DMS79 treated with DMSO at 0.1 percent for 48 hours (cell line): Measurements from ENCODE around the gene WDHD1.
A peak's percentile ranks its signal among the peaks of the same experiment; 100 is the strongest.
"Not testable (repeated sequence)": the region's sequence is repeated elsewhere in the genome, so short reads cannot be mapped to it uniquely, and the experiment has no call there.

Experiments used
- DNase-seq: peaks from one replicate; lab custom pipeline; 2025; lab: John Stamatoyannopoulos, UW

The WDHD1 gene

DNA sequence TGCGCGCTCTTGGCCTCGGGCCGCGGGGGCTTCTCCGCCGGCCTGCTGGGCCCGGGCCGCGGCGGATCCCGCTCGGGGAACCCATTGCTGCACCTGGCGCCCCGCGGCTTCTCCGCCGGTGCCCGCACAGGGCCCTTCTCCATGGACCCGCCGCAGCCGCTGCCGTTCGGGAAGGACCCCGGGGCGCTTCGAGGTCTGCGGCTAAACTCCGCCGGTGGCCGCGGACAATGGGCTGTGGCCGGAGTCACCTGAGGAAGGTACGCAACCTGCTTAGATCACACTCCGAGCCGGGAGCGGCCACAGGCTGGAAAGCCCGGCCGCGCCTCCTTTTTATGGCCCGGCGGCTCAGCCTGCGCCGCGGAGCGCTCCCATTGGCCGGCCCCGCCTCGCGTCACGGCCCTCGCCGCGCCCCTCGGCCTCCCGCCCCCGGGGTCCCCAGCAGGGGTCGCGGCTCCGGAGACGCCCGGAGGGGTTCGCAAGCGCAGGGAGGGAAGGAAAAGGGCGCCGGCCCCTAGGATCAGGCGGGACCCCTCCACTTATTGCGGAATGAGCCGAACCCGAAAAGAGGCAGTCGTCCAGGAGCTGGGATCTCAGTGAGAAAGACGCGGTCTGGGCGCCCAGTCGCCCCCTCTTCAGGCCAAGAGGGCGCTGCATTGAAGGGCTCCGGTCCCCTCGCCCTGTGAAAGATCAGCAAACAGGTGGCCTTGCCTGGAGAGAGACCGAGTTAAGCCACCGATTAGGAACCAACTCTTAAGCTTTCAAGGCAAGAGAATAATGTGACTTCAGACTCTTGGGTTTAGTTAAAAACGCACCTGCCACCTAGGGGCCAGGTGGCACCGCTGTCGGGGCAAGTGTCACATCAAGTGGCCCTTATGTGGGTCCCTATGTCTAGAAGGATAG lies 124.1 kb downstream of the WDHD1 start, which contains the start of gene GCH1:
GCH1 (minus strand) TSS at position 306 of the 900 bp plus-strand sequence; CDS start at position 143, 163 bp downstream.
- peak; percentile 95 for DNase-seq

DNA sequence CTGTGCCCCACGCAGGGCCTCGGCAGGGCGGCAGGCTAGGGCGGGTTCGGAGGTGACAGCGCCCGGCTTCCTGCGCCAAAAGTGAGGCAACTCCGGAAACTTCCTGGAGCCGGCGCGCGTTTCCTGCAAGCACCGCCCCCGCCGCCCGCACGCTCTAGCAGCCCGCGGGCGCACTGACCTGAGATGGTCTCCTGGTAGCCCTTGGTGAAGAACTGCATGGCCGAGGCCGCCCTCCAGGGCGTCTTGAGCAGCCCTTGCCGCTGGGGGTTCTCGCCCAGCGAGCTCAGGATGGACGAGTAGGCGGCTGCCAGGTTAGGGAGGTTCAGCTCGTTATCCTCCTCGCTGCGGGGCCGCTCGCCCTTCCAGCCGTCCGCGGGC lies 124.8 kb downstream of the WDHD1 start:
- peak; percentile 43 for DNase-seq

DNA sequence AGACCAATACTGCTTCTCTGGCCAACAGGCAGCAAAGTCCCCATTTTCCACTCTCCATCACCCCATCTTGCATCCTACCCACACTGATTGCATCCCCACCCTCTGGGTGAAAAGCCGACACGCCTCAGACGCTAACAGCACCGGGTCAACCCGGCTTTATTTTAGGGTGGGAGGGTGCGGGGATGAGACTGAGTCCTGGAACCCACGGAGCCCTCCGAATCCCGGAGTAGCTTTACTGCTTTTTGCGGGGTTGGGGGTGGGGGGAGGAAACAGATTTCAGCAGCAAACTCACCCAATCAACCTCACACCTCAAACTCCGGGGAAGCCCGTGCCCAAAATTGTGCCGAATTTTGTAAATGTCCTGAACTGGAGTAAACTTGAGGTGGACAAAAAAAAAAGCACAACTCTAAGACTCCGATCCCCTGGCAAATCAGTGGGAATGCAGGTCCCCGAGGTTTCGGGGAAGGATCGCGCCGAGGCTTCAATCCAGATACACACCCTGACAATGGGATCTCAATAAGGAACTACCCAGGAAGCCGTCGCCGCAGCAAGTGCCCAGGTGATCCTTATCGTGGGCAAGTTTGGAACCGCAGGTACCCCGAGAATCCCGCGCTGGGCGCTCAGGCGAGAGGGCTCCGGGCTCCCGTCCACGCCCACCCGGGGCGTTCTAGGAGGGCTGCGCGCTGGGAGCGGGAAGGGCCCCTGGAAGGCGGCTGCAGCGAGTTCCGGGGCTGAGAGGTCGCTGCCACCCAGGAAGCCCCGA lies 125.3 kb downstream of the WDHD1 start:
- DNase-seq, result peak; percentile 37

DNA sequence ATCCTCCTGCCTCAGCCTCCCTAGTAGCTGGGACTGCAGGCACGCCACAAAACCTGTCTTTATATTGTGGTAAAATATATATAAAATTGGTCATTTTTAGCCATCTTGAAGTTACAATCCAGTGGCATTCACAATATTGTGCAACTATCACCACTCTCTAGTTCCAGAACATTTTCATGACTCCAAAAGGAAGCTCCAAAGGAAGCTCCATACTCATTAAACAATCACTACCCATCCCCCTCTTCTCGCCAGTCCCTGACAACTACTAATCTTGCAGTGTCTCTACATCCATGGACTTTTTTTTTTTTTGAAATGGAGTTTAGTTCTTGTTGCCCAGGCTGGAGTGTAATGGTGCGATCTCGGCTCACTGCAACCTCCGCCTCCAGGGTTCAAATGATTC lies 127.3 kb downstream of the WDHD1 start:
- no peak for DNase-seq

DNA sequence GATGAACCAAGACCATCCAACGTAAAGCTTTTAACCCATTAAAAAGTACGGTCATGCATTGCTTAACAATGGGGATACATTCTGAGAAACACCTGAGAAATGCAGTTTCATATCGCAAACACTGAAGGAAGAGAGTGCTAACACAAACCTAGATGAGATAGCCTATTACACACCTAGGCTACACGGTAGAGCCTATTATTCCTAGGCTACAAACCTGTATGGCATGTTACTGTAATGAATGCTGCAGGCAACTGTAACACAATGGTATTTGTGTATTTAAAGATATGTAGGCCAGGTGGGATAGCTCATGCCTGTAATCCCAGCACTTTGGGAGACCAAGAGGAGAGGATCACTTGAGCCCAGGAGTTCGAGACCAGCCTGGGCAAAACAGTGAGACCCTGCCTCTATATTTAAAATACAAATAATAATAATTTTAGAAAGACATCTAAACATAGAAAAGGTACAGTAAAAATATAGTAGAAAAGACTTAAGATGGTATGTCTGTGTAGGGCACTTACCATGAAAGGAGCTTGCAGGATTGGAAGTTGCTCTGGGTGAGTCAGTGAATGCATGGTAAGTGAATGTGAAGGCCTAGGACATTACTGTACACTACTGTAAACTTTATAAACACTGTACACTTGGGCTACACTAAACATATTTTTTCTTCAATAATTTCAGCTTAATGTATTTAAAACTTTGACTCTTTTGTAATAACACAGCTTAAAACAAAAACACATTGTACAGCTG lies 128.9 kb downstream of the WDHD1 start:
- DNase-seq, result not testable (repeated sequence)

DNA sequence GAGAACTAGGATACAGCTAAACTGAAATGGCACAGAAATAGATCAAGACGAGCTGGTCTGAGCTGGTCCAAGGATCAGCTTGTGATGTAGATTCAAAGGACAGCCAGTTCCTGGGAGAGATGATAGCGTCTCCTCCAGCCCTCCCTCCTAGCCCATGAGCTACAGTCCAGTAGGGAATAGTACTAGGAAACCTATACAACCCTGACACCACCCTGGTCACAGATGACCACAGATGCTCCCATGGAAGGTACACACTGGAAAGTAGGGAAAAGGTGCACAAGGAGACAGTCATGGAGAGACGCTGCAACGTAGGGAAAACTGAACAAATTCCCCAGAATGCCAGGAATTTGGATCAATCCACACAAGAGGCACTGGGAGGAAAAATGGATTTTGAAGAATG lies 131.2 kb downstream of the WDHD1 start:
- DNase-seq, result no peak

DNA sequence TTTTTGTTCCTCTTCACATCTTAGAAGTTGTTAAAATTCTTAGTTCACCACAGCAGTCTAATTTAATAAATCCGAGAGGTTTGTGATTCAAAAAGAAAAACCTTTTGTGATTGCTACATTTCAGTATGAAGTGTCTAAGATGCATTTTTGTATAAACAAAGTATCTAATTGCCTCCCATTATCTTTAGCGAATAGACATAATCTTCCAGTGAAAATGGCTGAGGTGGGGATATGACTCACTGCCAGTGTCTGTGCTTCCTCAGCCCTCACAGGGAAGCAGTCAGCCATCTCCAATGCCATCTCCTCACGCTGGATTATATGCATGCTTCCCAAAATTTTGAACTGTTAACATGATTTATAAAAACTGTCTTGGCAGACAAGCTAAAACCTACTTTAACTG lies 131.9 kb downstream of the WDHD1 start:
- no peak for DNase-seq

DNA sequence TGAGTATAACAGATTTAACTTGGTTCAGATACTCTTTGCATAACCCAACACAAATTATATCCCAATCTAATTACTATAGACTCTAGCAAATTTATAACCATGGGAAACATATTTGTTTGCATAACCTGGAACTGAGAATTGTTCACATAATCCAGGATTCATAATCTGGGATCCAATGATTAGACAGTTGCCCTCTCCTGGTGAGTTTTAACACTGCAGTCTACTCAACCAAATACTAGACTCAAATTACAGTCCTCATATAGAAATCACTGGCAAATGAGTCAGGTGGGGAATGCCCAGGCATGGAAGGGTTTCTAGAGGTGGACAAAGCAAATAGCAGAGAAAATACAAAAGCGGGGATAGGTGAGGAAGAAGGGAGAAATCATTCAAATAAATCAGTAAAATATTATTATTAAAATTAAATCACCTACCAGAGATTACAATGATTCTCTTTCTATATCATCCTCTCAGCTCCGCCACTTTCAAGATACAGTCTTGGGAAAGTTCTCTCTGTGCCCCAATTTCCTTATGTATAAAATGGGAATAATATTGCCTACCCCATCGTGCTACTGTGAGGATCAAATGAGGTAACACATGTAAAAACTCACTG lies 133.6 kb downstream of the WDHD1 start:
- peak; percentile 42 for DNase-seq

DNA sequence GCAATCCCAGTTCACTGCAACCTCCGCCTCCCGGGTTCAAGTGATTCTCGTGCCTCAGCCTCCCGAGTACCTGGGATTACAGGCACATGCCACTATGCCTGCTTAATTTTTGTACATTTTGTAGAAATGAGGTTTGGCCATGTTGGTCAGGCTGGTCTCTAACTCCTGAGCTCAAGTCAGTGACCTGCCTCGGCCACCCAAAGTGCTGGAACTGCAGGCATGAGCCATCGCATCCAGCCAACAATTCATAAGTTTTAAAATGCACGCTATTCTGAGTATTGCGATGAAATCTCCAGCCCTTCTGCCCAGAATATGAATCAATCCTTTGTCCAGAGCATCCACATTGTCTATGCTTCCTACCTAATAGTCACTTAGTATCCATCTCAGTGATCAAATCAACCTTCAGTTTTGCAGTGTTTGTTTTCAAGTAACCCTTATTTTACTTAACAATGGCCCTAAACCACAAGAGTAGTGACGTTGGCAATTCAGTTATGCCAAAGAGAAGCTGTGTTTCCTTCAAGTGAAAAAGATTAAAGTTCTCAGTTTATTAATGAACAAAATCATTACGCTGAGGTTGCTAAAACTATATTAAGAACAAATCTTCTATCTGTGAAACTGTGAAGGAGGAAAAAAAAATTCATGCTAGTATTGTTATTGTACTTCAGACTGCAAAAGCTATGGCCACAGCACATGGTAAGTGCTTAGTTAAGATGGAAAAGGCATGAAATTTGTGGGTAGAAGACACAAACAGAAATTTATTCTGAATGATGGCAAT lies 135.2 kb downstream of the WDHD1 start:
- DNase-seq, result no peak

DNA sequence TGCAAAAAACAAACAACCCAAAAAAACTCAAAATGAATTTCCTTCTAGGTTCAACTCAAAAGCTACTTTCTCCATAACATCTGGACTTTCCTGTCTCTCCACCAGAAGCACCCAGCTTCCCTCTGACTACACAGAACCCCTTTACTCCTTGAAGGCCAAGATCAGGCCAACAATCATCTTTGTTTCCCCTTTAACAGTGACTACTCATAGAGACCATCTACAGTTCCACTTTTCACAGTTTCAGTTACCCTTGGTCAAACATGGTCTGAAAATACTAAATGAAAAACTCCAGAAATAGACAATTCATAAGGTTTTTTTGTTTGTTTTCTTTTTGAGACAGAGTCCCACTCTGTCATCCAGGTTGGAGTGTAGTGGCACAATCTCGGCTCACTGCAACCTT lies 136.1 kb downstream of the WDHD1 start:
- DNase-seq, result no peak

DNA sequence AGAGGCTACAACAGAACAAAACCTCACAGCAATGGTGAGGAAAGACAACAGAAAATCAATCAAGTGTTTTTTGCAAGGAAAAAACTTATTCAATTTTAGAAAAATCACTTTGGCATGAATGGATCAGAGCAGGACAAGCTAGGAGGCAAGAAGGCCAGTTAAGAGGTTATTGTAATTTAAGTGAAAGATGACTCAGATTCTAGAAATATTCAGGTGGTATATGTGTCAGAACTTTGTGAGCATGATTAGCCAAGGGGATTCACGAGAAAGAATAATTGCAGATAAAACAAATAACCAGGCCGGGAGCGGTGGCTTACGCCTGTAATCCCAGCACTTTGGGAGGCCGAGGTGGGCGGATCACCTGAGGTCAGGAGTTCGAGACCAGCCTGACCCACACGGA lies 137.0 kb downstream of the WDHD1 start:
- DNase-seq, result no peak
